ENCODE data around the gene WEE1. TPM values are rescaled to one million over a fixed set of nuclear protein-coding genes. Genes with fewer than 3 reads are reported as not detected.
A peak's percentile ranks its signal among the peaks of the same experiment; 100 is the strongest.
"Not testable (repeated sequence)": the region's sequence is repeated elsewhere in the genome, so short reads cannot be mapped to it uniquely, and the experiment has no call there.

Gene WEE1
- total RNA-seq, 4 donors from 2014 or later, result 82.0 to 296 (median 183) TPM

DNA sequence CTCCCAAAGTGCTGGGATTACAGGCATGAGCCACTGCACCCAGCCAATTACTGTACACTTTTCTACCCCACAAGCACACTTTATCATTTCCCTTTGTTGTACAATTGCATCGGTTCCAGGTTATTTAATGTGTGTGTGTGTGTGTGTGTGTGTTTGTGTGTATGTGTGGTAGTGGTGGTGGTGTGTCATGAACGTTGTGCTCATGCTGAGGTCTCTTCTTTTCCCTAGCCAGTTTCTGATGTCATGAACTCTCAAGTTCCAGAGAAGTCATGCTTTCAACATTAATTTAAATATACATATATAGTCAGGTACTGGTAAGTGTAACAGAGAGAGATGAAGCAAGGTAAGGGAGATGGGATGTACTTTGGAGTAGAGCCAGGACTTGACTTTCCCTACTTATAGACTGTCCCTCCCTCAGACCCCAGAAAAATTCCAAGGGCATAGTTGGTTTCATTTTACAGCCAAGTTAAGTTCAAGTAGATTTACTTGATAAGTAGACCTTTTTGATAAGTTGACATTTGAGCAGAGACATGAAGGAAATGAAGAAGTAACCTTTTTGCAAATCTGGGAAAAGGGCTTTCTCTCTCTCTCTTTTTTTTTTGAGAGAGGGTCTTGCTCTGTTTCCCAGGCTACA is 42.7 kb downstream of the WEE1 start:
- WGBS, result 48% methylated on average over 2 of the region's 2 CpGs
- Histone ChIP-seq H3K9me3 (no peaks in the 10 kb centered on the region), H3K4me1 (peaks cover 27% of the 10 kb centered on the region), H3K27me3 (no peaks in the 10 kb centered on the region), H3K27ac (no peak overlapping the region), H3K4me3 (no peak overlapping the region), H3K36me3 (no peaks in the 10 kb centered on the region)
- no peak for DNase-seq (ENCODE audit: low spot score in 2 of 2)
- no peak for TF ChIP-seq POLR2AphosphoS5 (IDR thresholded peaks at IDR 0.05)
- no peak for TF ChIP-seq EP300 (IDR thresholded peaks at IDR 0.05)
- TF ChIP-seq POLR2A (IDR thresholded peaks at IDR 0.05), result no peak
- TF ChIP-seq, protein P1, sequence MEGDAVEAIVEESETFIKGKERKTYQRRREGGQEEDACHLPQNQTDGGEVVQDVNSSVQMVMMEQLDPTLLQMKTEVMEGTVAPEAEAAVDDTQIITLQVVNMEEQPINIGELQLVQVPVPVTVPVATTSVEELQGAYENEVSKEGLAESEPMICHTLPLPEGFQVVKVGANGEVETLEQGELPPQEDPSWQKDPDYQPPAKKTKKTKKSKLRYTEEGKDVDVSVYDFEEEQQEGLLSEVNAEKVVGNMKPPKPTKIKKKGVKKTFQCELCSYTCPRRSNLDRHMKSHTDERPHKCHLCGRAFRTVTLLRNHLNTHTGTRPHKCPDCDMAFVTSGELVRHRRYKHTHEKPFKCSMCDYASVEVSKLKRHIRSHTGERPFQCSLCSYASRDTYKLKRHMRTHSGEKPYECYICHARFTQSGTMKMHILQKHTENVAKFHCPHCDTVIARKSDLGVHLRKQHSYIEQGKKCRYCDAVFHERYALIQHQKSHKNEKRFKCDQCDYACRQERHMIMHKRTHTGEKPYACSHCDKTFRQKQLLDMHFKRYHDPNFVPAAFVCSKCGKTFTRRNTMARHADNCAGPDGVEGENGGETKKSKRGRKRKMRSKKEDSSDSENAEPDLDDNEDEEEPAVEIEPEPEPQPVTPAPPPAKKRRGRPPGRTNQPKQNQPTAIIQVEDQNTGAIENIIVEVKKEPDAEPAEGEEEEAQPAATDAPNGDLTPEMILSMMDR (IDR thresholded peaks at IDR 0.05), result no peak

- TF ChIP-seq EP300 (IDR thresholded peaks at IDR 0.05) (no peak), POLR2A (IDR thresholded peaks at IDR 0.05) (no peak), POLR2AphosphoS5 (IDR thresholded peaks at IDR 0.05) (no peak)
- TF ChIP-seq, protein P1 (IDR thresholded peaks at IDR 0.05), result no peak
- no peak overlapping the region for H3K4me3 ChIP-seq
- H3K27ac ChIP-seq, result no peak overlapping the region
- 95% methylated on average over 4 of the region's 4 CpGs for WGBS
- no peaks in the 10 kb centered on the region for H3K27me3 ChIP-seq
- H3K36me3 ChIP-seq, result no peaks in the 10 kb centered on the region
- H3K4me1 ChIP-seq, result peaks cover 27% of the 10 kb centered on the region
- H3K9me3 ChIP-seq, result no peaks in the 10 kb centered on the region
- DNase-seq (ENCODE audit: low spot score in 2 of 2), result no peak
These were observed 43.4 kb downstream of the WEE1 start for GRCh38 chr11:9616858-9617257.

DNA sequence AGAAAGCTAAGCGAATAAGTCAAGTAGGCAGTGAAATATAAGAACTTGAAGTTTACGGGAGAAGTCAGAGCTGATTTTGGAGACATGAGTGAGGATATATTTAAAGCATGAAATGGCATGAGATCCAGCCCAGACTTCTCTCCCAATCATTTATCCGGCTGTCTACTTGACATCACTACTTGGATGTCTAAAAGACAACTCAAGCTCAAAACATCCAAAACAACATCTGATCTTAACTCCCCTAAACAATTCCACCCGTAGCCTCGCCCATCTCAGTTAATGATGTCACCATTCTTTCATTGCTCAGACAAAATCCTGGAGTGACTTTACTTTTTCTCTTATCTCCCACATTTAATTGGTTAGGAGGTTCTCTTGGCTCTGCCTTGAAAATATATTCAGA is 44.5 kb downstream of the WEE1 start:
- no peaks in the 10 kb centered on the region for H3K27me3 ChIP-seq
- no peaks in the 10 kb centered on the region for H3K36me3 ChIP-seq
- H3K4me1 ChIP-seq, result peaks cover 20% of the 10 kb centered on the region
- no peak for TF ChIP-seq POLR2A (IDR thresholded peaks at IDR 0.05)
- no peak for TF ChIP-seq POLR2AphosphoS5 (IDR thresholded peaks at IDR 0.05)
- TF ChIP-seq, protein P1 (IDR thresholded peaks at IDR 0.05), result no peak
- TF ChIP-seq EP300 (IDR thresholded peaks at IDR 0.05), result no peak
- peak overlapping the region; percentile 65 for H3K27ac ChIP-seq
- H3K9me3 ChIP-seq, result no peaks in the 10 kb centered on the region
- no peak overlapping the region for H3K4me3 ChIP-seq
- WGBS, result 52% methylated on average over 5 of the region's 5 CpGs
- no peak for DNase-seq (ENCODE audit: low spot score in 2 of 2)

- no peak for DNase-seq (ENCODE audit: low spot score in 2 of 2)
- Histone ChIP-seq H3K4me1 (peaks cover 9% of the 10 kb centered on the region), H3K36me3 (no peaks in the 10 kb centered on the region), H3K27me3 (no peaks in the 10 kb centered on the region), H3K4me3 (no peak overlapping the region), H3K9me3 (no peaks in the 10 kb centered on the region), H3K27ac (no peak overlapping the region)
- WGBS, result 97% methylated on average over 1 of the region's 1 CpG
- TF ChIP-seq, protein P1 (IDR thresholded peaks at IDR 0.05), result no peak
These were observed 45.5 kb downstream of the WEE1 start for GRCh38 chr11:9619004-9619403.

GRCh38 chr11:9619971-9620370 is 46.5 kb downstream of the WEE1 start:
- no peaks in the 10 kb centered on the region for H3K9me3 ChIP-seq
- no peak overlapping the region for H3K27ac ChIP-seq
- TF ChIP-seq POLR2A (IDR thresholded peaks at IDR 0.05) (no peak), POLR2AphosphoS5 (IDR thresholded peaks at IDR 0.05) (no peak)
- TF ChIP-seq, protein P1 (IDR thresholded peaks at IDR 0.05), result no peak
- no peak for DNase-seq (ENCODE audit: low spot score in 2 of 2)
- H3K36me3 ChIP-seq, result no peaks in the 10 kb centered on the region
- no peaks in the 10 kb centered on the region for H3K27me3 ChIP-seq
- peaks cover 4% of the 10 kb centered on the region for H3K4me1 ChIP-seq
- H3K4me3 ChIP-seq, result no peak overlapping the region

DNA sequence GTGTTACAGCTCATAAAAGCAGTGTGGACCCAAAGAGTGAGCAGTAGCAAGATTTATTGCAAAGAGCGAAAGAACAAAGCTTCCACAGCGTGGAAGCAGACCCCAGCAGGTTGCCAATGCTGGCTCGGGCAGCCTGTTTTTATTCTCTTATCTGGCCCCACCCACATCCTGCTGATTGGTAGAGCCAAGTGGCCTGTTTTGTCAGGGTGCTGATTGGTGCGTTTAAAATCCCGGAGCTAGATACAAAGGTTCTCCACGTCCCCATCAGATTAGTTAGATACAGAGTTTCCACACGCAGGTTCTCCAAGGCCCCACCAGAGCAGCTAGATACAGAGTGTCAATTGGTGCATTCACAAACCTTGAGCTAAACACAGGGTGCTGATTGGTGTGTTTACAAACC is 48.9 kb downstream of the WEE1 start:
- H3K9me3 ChIP-seq; H3K4me3 ChIP-seq; H3K27me3 ChIP-seq; DNase-seq (ENCODE audit: low spot score in 2 of 2); H3K27ac ChIP-seq; H3K36me3 ChIP-seq: not testable (repeated sequence)
- WGBS, result 88% methylated on average over 7 of the region's 7 CpGs
- H3K4me1 ChIP-seq, result peaks cover 13% of the 10 kb centered on the region

DNA sequence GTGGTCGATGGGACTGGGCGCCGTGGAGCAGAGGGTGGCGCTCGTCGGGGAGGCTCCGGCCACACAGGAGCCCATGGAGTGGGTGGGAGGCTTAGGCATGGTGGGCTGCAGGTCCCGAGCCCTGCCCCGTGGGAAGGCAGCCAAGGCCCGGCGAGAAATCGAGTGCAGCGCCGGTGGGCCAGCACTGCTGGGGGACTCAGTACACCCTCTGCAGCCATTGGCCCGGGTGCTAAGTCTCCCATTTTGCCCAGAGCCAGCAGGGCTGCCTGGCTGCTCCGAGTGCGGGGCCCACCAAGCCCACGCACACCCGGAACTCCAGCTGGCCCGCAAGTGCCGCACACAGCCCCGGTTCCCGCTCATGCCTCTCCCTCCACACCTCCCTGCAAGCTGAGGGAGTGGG is 49.6 kb downstream of the WEE1 start:
- not testable (repeated sequence) for DNase-seq (ENCODE audit: low spot score in 2 of 2); H3K9me3 ChIP-seq; H3K27me3 ChIP-seq; H3K27ac ChIP-seq; H3K36me3 ChIP-seq; H3K4me3 ChIP-seq
- H3K4me1 ChIP-seq, result peaks cover 13% of the 10 kb centered on the region
- WGBS, result 100% methylated on average over 1 of the region's 23 CpGs

All from suprapubic skin (tissue), 4 donors.